Measurements from ENCODE around the gene BEST4.
"Not testable (repeated sequence)": the region's sequence is repeated elsewhere in the genome, so short reads cannot be mapped to it uniquely, and the experiment has no call there.

BEST4 gene

DNA sequence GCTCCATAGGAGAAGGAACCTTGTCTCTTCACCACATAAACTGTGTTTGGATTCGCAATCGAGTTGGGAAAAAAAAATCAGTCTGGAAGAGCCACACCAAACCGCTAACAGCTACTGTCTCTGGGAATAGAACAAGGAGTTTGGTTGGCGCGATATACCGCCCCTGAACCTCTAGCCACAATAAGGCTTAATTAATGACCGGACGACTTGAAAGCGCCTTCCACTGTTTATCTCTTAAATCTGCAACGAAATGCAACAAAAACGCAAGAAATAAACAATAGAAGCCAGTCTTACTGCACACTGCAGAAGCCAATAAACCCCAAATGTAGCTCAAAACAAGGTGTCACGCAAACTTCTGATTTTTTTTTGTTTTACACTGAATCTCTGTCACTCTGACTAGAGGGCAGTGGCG is 31.2 kb upstream of the BEST4 start:
- no peak overlapping the region for H3K14ac ChIP-seq (ENCODE audit: low read length)
- H3K23ac ChIP-seq (ENCODE audit: low read depth, low read length, poor library complexity): no peak overlapping the region
- no peak overlapping the region for H2BK120ac ChIP-seq (ENCODE audit: low read depth, low read length)
- no peak overlapping the region for H4K91ac ChIP-seq (ENCODE audit: low read depth, low read length, poor library complexity)
- no peak overlapping the region for H3K4me3 ChIP-seq (ENCODE audit: low read length in 2 of 2)
- H2AK5ac ChIP-seq (ENCODE audit: low read depth, low read length): no peak overlapping the region
- peaks cover 4% of the 10 kb centered on the region for H3K79me1 ChIP-seq (ENCODE audit: low read depth, low read length)
- H3K27ac ChIP-seq (replicated peaks; ENCODE audit: low read length): peak overlapping the region; percentile 90
- peaks cover 0 to 7% of the 10 kb centered on the region in 2 donors for H3K9me3 ChIP-seq (replicated peaks in 1 of 2; ENCODE audit: control insufficient read depth in 2 of 2, insufficient read depth in 1 of 2, low read depth in 1 of 2, low read length in 2 of 2)
- H2BK15ac ChIP-seq (ENCODE audit: low read length): no peak overlapping the region
- H4K8ac ChIP-seq (ENCODE audit: low read depth, low read length): no peak overlapping the region
- no peak overlapping the region for H3K18ac ChIP-seq (ENCODE audit: low read length)
- H2BK12ac ChIP-seq (ENCODE audit: low read length): no peak overlapping the region
- no peak for DNase-seq (ENCODE audit: low spot score)
- H3K4ac ChIP-seq (ENCODE audit: low read length): no peak overlapping the region
- H2AFZ ChIP-seq (ENCODE audit: low read length): no peak overlapping the region
- no peak overlapping the region for H3K9ac ChIP-seq (ENCODE audit: low read depth, low read length, poor library complexity)
- no peak overlapping the region for H2BK5ac ChIP-seq (ENCODE audit: low read length)
- peaks cover 0 to 13% of the 10 kb centered on the region in 2 donors for H3K36me3 ChIP-seq (replicated peaks in 1 of 2; ENCODE audit: control insufficient read depth in 2 of 2, insufficient read depth in 2 of 2, low read length in 2 of 2)
- H3K4me2 ChIP-seq (ENCODE audit: insufficient read depth, low read length, poor library complexity, severe bottlenecking): peak overlapping the region; percentile 51
- WGBS, 2 donors (ENCODE audit: extremely low coverage in 2 of 2, insufficient read length in 2 of 2, insufficient replicate concordance in 1 of 2): no CpG with 5 or more reads among the region's 13 CpGs
- no peaks in the 10 kb centered on the region for H3K27me3 ChIP-seq (ENCODE audit: control insufficient read depth in 3 of 3, insufficient read depth in 3 of 3, low read depth in 1 of 3, low read length in 3 of 3)
- peaks cover 0 to 10% of the 10 kb centered on the region in 2 donors for H3K4me1 ChIP-seq (ENCODE audit: control insufficient read depth in 2 of 2, insufficient read depth in 1 of 2, low read depth in 1 of 2, low read length in 2 of 2)

DNA sequence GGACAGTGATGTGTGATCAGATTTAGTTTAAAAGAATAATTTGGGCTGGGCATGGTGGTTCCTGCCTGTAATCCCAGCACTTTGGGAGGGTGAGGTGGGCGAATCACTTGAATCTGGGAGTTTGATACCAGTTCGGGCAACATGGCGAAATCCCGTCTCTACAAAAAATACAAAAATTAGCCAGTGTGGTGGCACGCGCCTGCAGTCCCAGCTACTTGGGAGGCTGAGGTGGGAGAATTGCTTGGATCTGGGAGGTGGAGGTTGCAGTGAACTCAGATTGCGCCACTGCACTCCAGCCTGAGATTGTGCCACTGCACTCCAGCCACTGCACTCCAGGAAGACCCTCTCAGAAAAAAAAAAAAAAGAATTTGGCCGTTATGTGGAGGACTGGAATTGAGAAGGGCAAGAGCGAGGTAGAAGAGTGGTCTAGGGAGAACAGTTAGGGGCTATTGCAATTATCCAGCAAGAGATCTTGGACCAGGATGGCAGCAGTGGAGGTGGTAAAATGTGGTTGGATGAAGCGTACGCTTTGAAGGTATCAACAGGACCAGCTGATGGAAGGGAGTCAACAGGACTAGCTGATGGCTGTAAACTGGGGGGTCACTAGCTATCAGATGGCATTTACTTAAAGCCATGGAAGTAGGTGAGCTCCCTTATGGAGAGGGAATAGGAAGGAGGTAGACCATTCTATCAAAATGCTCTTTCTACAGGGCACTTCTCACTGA is 30.0 kb upstream of the BEST4 start:
- Histone ChIP-seq H3K27ac (replicated peaks; ENCODE audit: low read length) (no peak overlapping the region), H3K27me3 (ENCODE audit: control insufficient read depth in 3 of 3, insufficient read depth in 3 of 3, low read depth in 1 of 3, low read length in 3 of 3) (peaks cover 0 to 2% (median 0%) of the 10 kb centered on the region in 3 experiments), H3K4me3 (ENCODE audit: low read length in 2 of 2) (no peak overlapping the region), H3K79me1 (ENCODE audit: low read depth, low read length) (peaks cover 6% of the 10 kb centered on the region), H3K14ac (ENCODE audit: low read length) (no peak overlapping the region), H3K4ac (ENCODE audit: low read length) (no peak overlapping the region), H4K8ac (ENCODE audit: low read depth, low read length) (no peak overlapping the region), H3K4me1 (ENCODE audit: control insufficient read depth in 2 of 2, insufficient read depth in 1 of 2, low read depth in 1 of 2, low read length in 2 of 2) (peaks cover 0 to 11% of the 10 kb centered on the region in 2 donors), H3K4me2 (ENCODE audit: insufficient read depth, low read length, poor library complexity, severe bottlenecking) (no peak overlapping the region), H2BK15ac (ENCODE audit: low read length) (no peak overlapping the region), H3K9me3 (replicated peaks in 1 of 2; ENCODE audit: control insufficient read depth in 2 of 2, insufficient read depth in 1 of 2, low read depth in 1 of 2, low read length in 2 of 2) (peaks cover 0 to 7% of the 10 kb centered on the region in 2 donors), H2AFZ (ENCODE audit: low read length) (no peak overlapping the region), H2BK5ac (ENCODE audit: low read length) (no peak overlapping the region), H2BK12ac (ENCODE audit: low read length) (no peak overlapping the region), H2AK5ac (ENCODE audit: low read depth, low read length) (no peak overlapping the region), H2BK120ac (ENCODE audit: low read depth, low read length) (no peak overlapping the region), H3K23ac (ENCODE audit: low read depth, low read length, poor library complexity) (no peak overlapping the region), H3K36me3 (replicated peaks in 1 of 2; ENCODE audit: control insufficient read depth in 2 of 2, insufficient read depth in 2 of 2, low read length in 2 of 2) (peaks cover 0 to 13% of the 10 kb centered on the region in 2 donors), H3K18ac (ENCODE audit: low read length) (no peak overlapping the region), H3K9ac (ENCODE audit: low read depth, low read length, poor library complexity) (no peak overlapping the region), H4K91ac (ENCODE audit: low read depth, low read length, poor library complexity) (no peak overlapping the region)
- DNase-seq (ENCODE audit: low spot score): no peak
- no CpG with 5 or more reads among the region's 11 CpGs for WGBS, 2 donors (ENCODE audit: extremely low coverage in 2 of 2, insufficient read length in 2 of 2, insufficient replicate concordance in 1 of 2)

DNA sequence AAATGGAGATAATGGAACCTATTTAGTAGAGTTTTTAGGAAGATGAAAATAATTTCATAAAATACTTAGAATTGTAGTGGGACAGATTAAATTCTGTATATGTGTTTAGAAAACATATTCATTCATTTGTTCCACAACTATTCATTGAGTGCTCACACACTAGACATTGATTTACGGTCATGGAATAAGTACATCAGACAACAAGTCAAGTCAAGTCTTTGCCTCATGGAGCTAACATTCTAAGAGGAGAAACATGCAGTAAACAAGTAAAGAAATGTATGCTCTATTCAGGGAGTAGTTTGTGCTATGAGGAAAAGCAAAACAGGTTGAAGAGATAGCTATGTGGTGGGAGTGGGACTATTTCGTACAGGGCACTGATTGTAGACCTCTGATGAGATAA is 29.3 kb upstream of the BEST4 start:
- H3K27ac ChIP-seq (replicated peaks; ENCODE audit: low read length): no peak overlapping the region
- no peak overlapping the region for H3K18ac ChIP-seq (ENCODE audit: low read length)
- no peak overlapping the region for H3K9ac ChIP-seq (ENCODE audit: low read depth, low read length, poor library complexity)
- no peak for DNase-seq (ENCODE audit: low spot score)
- no peak overlapping the region for H2AK5ac ChIP-seq (ENCODE audit: low read depth, low read length)
- no peak overlapping the region for H2BK120ac ChIP-seq (ENCODE audit: low read depth, low read length)
- no peak overlapping the region for H2BK12ac ChIP-seq (ENCODE audit: low read length)
- no peak overlapping the region for H3K4me2 ChIP-seq (ENCODE audit: insufficient read depth, low read length, poor library complexity, severe bottlenecking)
- H3K23ac ChIP-seq (ENCODE audit: low read depth, low read length, poor library complexity): no peak overlapping the region
- H3K9me3 ChIP-seq (replicated peaks in 1 of 2; ENCODE audit: control insufficient read depth in 2 of 2, insufficient read depth in 1 of 2, low read depth in 1 of 2, low read length in 2 of 2): peaks cover 0 to 7% of the 10 kb centered on the region in 2 donors
- H4K8ac ChIP-seq (ENCODE audit: low read depth, low read length): no peak overlapping the region
- no peak overlapping the region for H3K4ac ChIP-seq (ENCODE audit: low read length)
- no peak overlapping the region for H4K91ac ChIP-seq (ENCODE audit: low read depth, low read length, poor library complexity)
- H3K4me3 ChIP-seq (ENCODE audit: low read length in 2 of 2): no peak overlapping the region
- H3K79me1 ChIP-seq (ENCODE audit: low read depth, low read length): peaks cover 6% of the 10 kb centered on the region
- H2BK5ac ChIP-seq (ENCODE audit: low read length): no peak overlapping the region
- H3K14ac ChIP-seq (ENCODE audit: low read length): no peak overlapping the region
- peaks cover 0 to 14% of the 10 kb centered on the region in 2 donors for H3K4me1 ChIP-seq (ENCODE audit: control insufficient read depth in 2 of 2, insufficient read depth in 1 of 2, low read depth in 1 of 2, low read length in 2 of 2)
- no peak overlapping the region for H2AFZ ChIP-seq (ENCODE audit: low read length)
- no CpG with 5 or more reads among the region's 2 CpGs for WGBS, 2 donors (ENCODE audit: extremely low coverage in 2 of 2, insufficient read length in 2 of 2, insufficient replicate concordance in 1 of 2)
- H3K27me3 ChIP-seq (ENCODE audit: control insufficient read depth in 3 of 3, insufficient read depth in 3 of 3, low read depth in 1 of 3, low read length in 3 of 3): peaks cover 0 to 4% (median 0%) of the 10 kb centered on the region in 3 experiments
- H2BK15ac ChIP-seq (ENCODE audit: low read length): no peak overlapping the region
- H3K36me3 ChIP-seq (replicated peaks in 1 of 2; ENCODE audit: control insufficient read depth in 2 of 2, insufficient read depth in 2 of 2, low read length in 2 of 2): peaks cover 0 to 13% of the 10 kb centered on the region in 2 donors

DNA sequence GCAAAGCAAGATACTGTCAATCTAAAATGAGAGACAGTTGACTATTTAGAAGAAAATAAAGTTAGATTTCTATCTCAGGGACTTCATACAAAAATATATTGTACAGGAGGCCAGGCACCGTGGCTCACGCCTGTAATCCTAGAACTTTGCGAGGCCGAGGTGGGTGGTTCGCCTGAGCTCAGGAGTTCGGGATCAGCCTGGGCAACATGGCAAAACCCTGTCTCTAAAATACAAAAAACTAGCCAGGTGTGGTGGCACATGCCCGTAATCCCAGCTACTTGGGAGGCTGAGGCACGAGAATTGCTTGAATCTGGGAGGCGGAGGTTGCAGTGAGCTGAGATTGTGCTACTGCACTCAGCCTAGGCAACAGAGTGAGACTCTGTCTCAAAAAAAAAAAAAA is 28.0 kb upstream of the BEST4 start:
- H2AK5ac ChIP-seq (ENCODE audit: low read depth, low read length); H3K23ac ChIP-seq (ENCODE audit: low read depth, low read length, poor library complexity); H3K4ac ChIP-seq (ENCODE audit: low read length); H3K14ac ChIP-seq (ENCODE audit: low read length); H2BK12ac ChIP-seq (ENCODE audit: low read length); H3K9me3 ChIP-seq (replicated peaks in 1 of 2; ENCODE audit: control insufficient read depth in 2 of 2, insufficient read depth in 1 of 2, low read depth in 1 of 2, low read length in 2 of 2); H3K27ac ChIP-seq (replicated peaks; ENCODE audit: low read length); H3K9ac ChIP-seq (ENCODE audit: low read depth, low read length, poor library complexity); H2BK5ac ChIP-seq (ENCODE audit: low read length); H3K4me3 ChIP-seq (ENCODE audit: low read length in 2 of 2); H4K8ac ChIP-seq (ENCODE audit: low read depth, low read length); H3K79me1 ChIP-seq (ENCODE audit: low read depth, low read length); H4K91ac ChIP-seq (ENCODE audit: low read depth, low read length, poor library complexity); H3K27me3 ChIP-seq (ENCODE audit: control insufficient read depth in 3 of 3, insufficient read depth in 3 of 3, low read depth in 1 of 3, low read length in 3 of 3); H2AFZ ChIP-seq (ENCODE audit: low read length); DNase-seq (ENCODE audit: low spot score); H3K4me2 ChIP-seq (ENCODE audit: insufficient read depth, low read length, poor library complexity, severe bottlenecking); H2BK15ac ChIP-seq (ENCODE audit: low read length); H2BK120ac ChIP-seq (ENCODE audit: low read depth, low read length); H3K18ac ChIP-seq (ENCODE audit: low read length): not testable (repeated sequence)
- no CpG with 5 or more reads among the region's 9 CpGs for WGBS, 2 donors (ENCODE audit: extremely low coverage in 2 of 2, insufficient read length in 2 of 2, insufficient replicate concordance in 1 of 2)
- H3K36me3 ChIP-seq (replicated peaks in 1 of 2; ENCODE audit: control insufficient read depth in 2 of 2, insufficient read depth in 2 of 2, low read length in 2 of 2): peaks cover 0 to 13% of the 10 kb centered on the region in 2 donors
- H3K4me1 ChIP-seq (ENCODE audit: control insufficient read depth in 2 of 2, insufficient read depth in 1 of 2, low read depth in 1 of 2, low read length in 2 of 2): peaks cover 0 to 22% of the 10 kb centered on the region in 2 donors

All from neuronal stem cell (in vitro differentiated cells).